Measurements from ENCODE around the gene PTPN11. TPM values are rescaled to one million over a fixed set of nuclear protein-coding genes. Genes with fewer than 3 reads are reported as not detected.
A peak's percentile ranks its signal among the peaks of the same experiment; 100 is the strongest.

The PTPN11 gene
- polyA plus RNA-seq, 1 donor (not counting 4 experiments of a cell fraction or from before 2014, with no cell fraction given): 95.3 TPM

DNA sequence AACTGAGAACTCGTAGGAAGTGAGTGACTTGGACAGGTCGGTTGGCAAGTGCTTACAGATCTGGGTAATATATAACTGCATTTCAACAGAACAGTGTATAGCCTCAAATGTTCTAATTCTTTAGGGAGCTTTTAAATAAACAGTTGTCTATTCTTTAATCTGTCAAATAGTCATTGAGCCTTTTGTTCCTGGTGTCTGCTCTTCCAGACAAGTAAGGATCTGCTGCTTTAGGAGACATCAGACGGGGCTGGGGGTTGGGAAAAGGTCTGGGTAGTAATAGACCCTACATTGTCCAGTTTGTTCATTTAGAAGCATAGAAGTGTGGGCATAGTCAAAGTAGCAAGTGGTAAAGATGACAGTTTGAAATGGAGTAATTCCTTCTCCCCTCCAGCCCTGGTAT, 2.0 kb downstream of the PTPN11 start:
- H3K4me1 ChIP-seq (ENCODE audit: control insufficient read depth, extremely low read depth, insufficient read depth, low read length): peaks cover 10% of the 10 kb centered on the region
- TF ChIP-seq, protein P1, sequence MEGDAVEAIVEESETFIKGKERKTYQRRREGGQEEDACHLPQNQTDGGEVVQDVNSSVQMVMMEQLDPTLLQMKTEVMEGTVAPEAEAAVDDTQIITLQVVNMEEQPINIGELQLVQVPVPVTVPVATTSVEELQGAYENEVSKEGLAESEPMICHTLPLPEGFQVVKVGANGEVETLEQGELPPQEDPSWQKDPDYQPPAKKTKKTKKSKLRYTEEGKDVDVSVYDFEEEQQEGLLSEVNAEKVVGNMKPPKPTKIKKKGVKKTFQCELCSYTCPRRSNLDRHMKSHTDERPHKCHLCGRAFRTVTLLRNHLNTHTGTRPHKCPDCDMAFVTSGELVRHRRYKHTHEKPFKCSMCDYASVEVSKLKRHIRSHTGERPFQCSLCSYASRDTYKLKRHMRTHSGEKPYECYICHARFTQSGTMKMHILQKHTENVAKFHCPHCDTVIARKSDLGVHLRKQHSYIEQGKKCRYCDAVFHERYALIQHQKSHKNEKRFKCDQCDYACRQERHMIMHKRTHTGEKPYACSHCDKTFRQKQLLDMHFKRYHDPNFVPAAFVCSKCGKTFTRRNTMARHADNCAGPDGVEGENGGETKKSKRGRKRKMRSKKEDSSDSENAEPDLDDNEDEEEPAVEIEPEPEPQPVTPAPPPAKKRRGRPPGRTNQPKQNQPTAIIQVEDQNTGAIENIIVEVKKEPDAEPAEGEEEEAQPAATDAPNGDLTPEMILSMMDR (optimal IDR thresholded peaks at IDR 0.05 in 1 of 3, IDR thresholded peaks at IDR 0.05 in 1 of 3, conservative IDR thresholded peaks at IDR 0.05 in 1 of 3; ENCODE audit: extremely low read depth in 1 of 3, insufficient read depth in 2 of 3, low read length in 3 of 3): no peak
- TF ChIP-seq EZH2 (IDR thresholded peaks at IDR 0.05; ENCODE audit: low read length): no peak
- H3K4me3 ChIP-seq (ENCODE audit: control insufficient read depth in 2 of 3, extremely low read depth in 1 of 3, insufficient read depth in 2 of 3, low read depth in 1 of 3, low read length in 3 of 3): no peak overlapping the region
- H3K27me3 ChIP-seq (ENCODE audit: control insufficient read depth, extremely low read depth, insufficient read depth, low read length): no peaks in the 10 kb centered on the region
- H4K20me1 ChIP-seq (ENCODE audit: control insufficient read depth, extremely low read depth, insufficient read depth, low read length): peaks cover 3% of the 10 kb centered on the region
- no peaks in the 10 kb centered on the region for H3K9me3 ChIP-seq (ENCODE audit: control insufficient read depth, low read depth, low read length)
- no peaks in the 10 kb centered on the region for H3K9me1 ChIP-seq (ENCODE audit: control insufficient read depth, extremely low read depth, insufficient read depth, low read length)
- peaks cover 67% of the 10 kb centered on the region for H3K79me2 ChIP-seq (ENCODE audit: control insufficient read depth, insufficient read depth, low read length)
- H3K4me2 ChIP-seq (ENCODE audit: control insufficient read depth, extremely low read depth, insufficient read depth, low read depth, low read length): peak overlapping the region; percentile 91
- DNase-seq (ENCODE audit: low read depth, low spot score) (no peak), FAIRE-seq (no peak)
- dilution Hi-C loops (cut with MboI; ENCODE audit: extremely low pct_ligation_motif_present, low sequenced_read_pairs): no loop called here
- no peak overlapping the region for H3K9ac ChIP-seq (ENCODE audit: control insufficient read depth, extremely low read depth, insufficient read depth, low read length)
- H2AFZ ChIP-seq (ENCODE audit: control insufficient read depth, low read length): no peak overlapping the region
- H3K27ac ChIP-seq (ENCODE audit: control insufficient read depth, insufficient read depth, low read length): no peak overlapping the region
- H3K36me3 ChIP-seq (ENCODE audit: control insufficient read depth in 2 of 2, extremely low read depth in 1 of 2, insufficient read depth in 2 of 2, low read length in 2 of 2): no peaks in the 10 kb centered on the region

DNA sequence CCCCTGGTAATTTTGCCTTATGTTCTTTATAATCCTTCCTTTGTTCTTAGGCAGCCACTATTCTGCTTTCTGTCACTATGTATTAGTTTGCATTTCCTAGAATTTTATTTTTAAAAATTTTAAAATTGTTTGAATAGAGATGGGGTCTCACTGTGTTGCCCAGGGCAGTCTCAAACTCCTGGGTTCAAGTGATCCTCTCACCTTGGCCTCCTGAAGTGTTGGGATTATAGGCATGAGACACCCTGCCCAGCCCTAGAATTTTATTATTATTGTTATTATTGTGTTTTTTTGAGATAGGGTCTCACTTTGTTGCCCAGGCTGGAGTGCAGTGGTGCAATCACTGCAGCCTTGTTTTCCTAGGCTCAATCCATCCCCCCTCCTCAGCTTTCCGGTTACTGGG, 2.6 kb downstream of the PTPN11 start:
- FAIRE-seq (no peak), DNase-seq (ENCODE audit: low read depth, low spot score) (no peak)
- TF ChIP-seq EZH2 (IDR thresholded peaks at IDR 0.05; ENCODE audit: low read length): no peak
- TF ChIP-seq, protein P1 (optimal IDR thresholded peaks at IDR 0.05 in 1 of 3, IDR thresholded peaks at IDR 0.05 in 1 of 3, conservative IDR thresholded peaks at IDR 0.05 in 1 of 3; ENCODE audit: extremely low read depth in 1 of 3, insufficient read depth in 2 of 3, low read length in 3 of 3): no peak
- Histone ChIP-seq H2AFZ (ENCODE audit: control insufficient read depth, low read length) (no peak overlapping the region), H3K27me3 (ENCODE audit: control insufficient read depth, extremely low read depth, insufficient read depth, low read length) (no peaks in the 10 kb centered on the region), H3K36me3 (ENCODE audit: control insufficient read depth in 2 of 2, extremely low read depth in 1 of 2, insufficient read depth in 2 of 2, low read length in 2 of 2) (peaks cover 0 to 4% of the 10 kb centered on the region in 2 experiments), H3K4me1 (ENCODE audit: control insufficient read depth, extremely low read depth, insufficient read depth, low read length) (peaks cover 10% of the 10 kb centered on the region), H3K9me3 (ENCODE audit: control insufficient read depth, low read depth, low read length) (no peaks in the 10 kb centered on the region), H3K9ac (ENCODE audit: control insufficient read depth, extremely low read depth, insufficient read depth, low read length) (no peak overlapping the region), H3K9me1 (ENCODE audit: control insufficient read depth, extremely low read depth, insufficient read depth, low read length) (no peaks in the 10 kb centered on the region), H3K4me2 (ENCODE audit: control insufficient read depth, extremely low read depth, insufficient read depth, low read depth, low read length) (no peak overlapping the region), H3K27ac (ENCODE audit: control insufficient read depth, insufficient read depth, low read length) (no peak overlapping the region), H3K4me3 (ENCODE audit: control insufficient read depth in 2 of 3, extremely low read depth in 1 of 3, insufficient read depth in 2 of 3, low read depth in 1 of 3, low read length in 3 of 3) (no peak overlapping the region), H4K20me1 (ENCODE audit: control insufficient read depth, extremely low read depth, insufficient read depth, low read length) (peaks cover 5% of the 10 kb centered on the region), H3K79me2 (ENCODE audit: control insufficient read depth, insufficient read depth, low read length) (peaks cover 74% of the 10 kb centered on the region)
- dilution Hi-C loops (cut with MboI; ENCODE audit: extremely low pct_ligation_motif_present, low sequenced_read_pairs): no loop called here
